Thoracic aorta (tissue), 2 donors: ENCODE results near the gene ACAD10. TPM values are rescaled to one million over a fixed set of nuclear protein-coding genes. Genes with fewer than 3 reads are reported as not detected.
"Not testable (repeated sequence)": the region's sequence is repeated elsewhere in the genome, so short reads cannot be mapped to it uniquely, and the experiment has no call there.

Source experiments
- ATAC-seq: fragments of 150-250 bp; one replicate; pipeline ENCODE4 v1.8.0; 2017; ENCODE audit warnings: low read depth; ENCODE audit not compliant: insufficient number of reproducible peaks, low FRiP score
- DNase-seq: peaks from one replicate; pipeline ENCODE4 v3.0.0-alpha.2; 2020; ENCODE audit warnings: low spot score
- H3K27ac ChIP-seq, 2 donors: fragments of 200-600 bp; sonication (generic); 1 replicate in 1 of 2; 2 replicates in 1 of 2; pipeline ENCODE4 v1.5.1; 2016; ENCODE audit warnings: mild to moderate bottlenecking in 2 of 2, moderate library complexity in 2 of 2
- H3K27me3 ChIP-seq: fragments of 200-600 bp; sonication (generic); replicated peaks from 2 replicates; pipeline ENCODE4 v1.6.0; 2016; ENCODE audit warnings: mild to moderate bottlenecking; ENCODE audit not compliant: insufficient read depth
- H3K36me3 ChIP-seq: fragments of 200-600 bp; sonication (generic); one replicate; pipeline ENCODE4 v1.5.1; 2016
- H3K4me1 ChIP-seq, 2 donors: fragments of 200-600 bp; sonication (generic); 1 replicate in 1 of 2; 2 replicates in 1 of 2; pipeline versions ENCODE4 v1.5.1 to v1.6.0; 2016; ENCODE audit warnings: low read depth in 2 of 2, mild to moderate bottlenecking in 1 of 2; ENCODE audit not compliant: control insufficient read depth in 1 of 2
- H3K4me3 ChIP-seq: fragments of 200-600 bp; sonication (generic); 2 replicates; pipeline ENCODE4 v1.5.1; 2016; ENCODE audit warnings: mild to moderate bottlenecking
- H3K9me3 ChIP-seq: fragments of 200-600 bp; sonication (generic); 2 replicates; pipeline ENCODE4 v1.5.1; 2016
- total RNA-seq, 2 donors: library from RNA; depleted of rRNA; stranded (reverse); fragments of >200 nt; gene quantifications; one replicate each; pipeline versions ENCODE4 v1.1.0 to v1.2.3, GENCODE V29; 2016
- TF ChIP-seq, protein P1 (sequence below): fragments of 200-600 bp; sonication (generic); IDR thresholded peaks from one replicate; pipeline ENCODE4 v1.5.1; 2019; ENCODE audit warnings: antibody characterized with exemption

ACAD10 gene
- total RNA-seq, 2 donors from 2014 or later: 15.8 to 17.6 TPM

DNA sequence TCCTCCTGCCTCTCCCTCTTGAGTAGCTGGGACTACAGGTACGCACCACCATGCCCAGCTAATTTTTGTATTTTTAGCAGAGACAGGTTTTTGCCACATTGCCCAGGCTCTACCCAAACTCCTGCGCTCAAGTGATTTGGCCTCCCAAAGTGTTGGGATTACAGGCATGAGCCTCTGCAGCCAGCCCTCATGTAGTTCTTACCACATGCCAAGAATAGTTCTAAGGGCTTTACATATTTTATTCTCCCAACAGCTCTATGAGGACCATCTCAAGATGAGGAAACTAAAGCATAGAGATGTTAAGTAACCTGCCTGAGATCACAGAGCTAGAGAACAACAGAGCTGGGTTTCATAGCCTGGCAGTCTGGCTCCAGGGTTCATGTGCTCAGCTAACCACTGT lies 42.9 kb downstream of the ACAD10 start:
- ATAC-seq: no peak
- H3K4me3 ChIP-seq: no peak overlapping the region
- TF ChIP-seq, protein P1, sequence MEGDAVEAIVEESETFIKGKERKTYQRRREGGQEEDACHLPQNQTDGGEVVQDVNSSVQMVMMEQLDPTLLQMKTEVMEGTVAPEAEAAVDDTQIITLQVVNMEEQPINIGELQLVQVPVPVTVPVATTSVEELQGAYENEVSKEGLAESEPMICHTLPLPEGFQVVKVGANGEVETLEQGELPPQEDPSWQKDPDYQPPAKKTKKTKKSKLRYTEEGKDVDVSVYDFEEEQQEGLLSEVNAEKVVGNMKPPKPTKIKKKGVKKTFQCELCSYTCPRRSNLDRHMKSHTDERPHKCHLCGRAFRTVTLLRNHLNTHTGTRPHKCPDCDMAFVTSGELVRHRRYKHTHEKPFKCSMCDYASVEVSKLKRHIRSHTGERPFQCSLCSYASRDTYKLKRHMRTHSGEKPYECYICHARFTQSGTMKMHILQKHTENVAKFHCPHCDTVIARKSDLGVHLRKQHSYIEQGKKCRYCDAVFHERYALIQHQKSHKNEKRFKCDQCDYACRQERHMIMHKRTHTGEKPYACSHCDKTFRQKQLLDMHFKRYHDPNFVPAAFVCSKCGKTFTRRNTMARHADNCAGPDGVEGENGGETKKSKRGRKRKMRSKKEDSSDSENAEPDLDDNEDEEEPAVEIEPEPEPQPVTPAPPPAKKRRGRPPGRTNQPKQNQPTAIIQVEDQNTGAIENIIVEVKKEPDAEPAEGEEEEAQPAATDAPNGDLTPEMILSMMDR: no peak
- no peaks in the 10 kb centered on the region for H3K27me3 ChIP-seq
- no peak for DNase-seq
- no peaks in the 10 kb centered on the region for H3K4me1 ChIP-seq
- H3K36me3 ChIP-seq: peaks cover 15% of the 10 kb centered on the region
- H3K27ac ChIP-seq: no peak overlapping the region
- no peaks in the 10 kb centered on the region for H3K9me3 ChIP-seq

DNA sequence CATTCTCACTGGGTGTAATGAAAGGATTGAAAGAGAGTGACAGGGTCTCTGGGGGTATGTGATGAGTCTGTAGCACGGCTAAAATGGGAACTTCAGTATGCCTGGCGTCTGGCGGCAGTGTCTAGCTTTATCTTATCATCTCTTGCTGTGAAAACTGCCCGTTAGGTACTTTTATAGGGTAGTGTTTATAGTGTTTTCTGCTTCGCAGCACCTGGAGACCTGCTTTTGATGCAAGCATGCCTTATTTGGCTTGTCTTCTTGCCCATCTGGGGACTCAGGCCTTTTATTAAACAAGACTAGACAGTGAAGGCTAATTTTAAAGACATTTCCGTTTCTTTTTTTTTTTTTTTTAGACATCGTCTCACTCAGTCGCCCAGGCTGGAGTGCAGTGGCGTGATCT lies 44.6 kb downstream of the ACAD10 start:
- TF ChIP-seq, protein P1: no peak
- DNase-seq (no peak), ATAC-seq (no peak)
- Histone ChIP-seq H3K4me1 (no peaks in the 10 kb centered on the region), H3K36me3 (peaks cover 17% of the 10 kb centered on the region), H3K4me3 (no peak overlapping the region), H3K27ac (no peak overlapping the region), H3K27me3 (no peaks in the 10 kb centered on the region), H3K9me3 (no peaks in the 10 kb centered on the region)

DNA sequence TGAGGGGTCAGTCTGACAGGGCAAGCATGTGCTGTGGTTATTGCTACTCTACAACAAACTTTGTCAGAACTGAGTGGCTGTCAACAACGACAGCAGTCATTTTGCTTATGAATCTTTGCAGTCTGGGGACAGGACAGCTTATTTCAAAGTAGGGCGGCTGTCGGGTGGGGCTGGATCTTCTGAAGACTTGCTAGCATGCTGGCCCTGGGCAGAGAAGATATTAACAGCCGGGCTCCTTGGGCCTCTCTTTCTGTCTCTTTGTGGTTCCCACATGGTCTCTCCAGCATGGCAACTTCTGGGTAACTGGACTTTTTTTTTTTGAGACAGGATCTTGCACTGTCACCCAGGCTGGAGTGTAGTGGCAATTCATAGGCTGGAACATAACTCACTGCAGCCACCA lies 46.9 kb downstream of the ACAD10 start:
- no peak overlapping the region for H3K27ac ChIP-seq
- H3K9me3 ChIP-seq: no peaks in the 10 kb centered on the region
- TF ChIP-seq, protein P1: no peak
- H3K27me3 ChIP-seq: no peaks in the 10 kb centered on the region
- ATAC-seq (no peak), DNase-seq (no peak)
- no peak overlapping the region for H3K4me3 ChIP-seq
- peaks cover 17% of the 10 kb centered on the region for H3K36me3 ChIP-seq
- no peaks in the 10 kb centered on the region for H3K4me1 ChIP-seq

DNA sequence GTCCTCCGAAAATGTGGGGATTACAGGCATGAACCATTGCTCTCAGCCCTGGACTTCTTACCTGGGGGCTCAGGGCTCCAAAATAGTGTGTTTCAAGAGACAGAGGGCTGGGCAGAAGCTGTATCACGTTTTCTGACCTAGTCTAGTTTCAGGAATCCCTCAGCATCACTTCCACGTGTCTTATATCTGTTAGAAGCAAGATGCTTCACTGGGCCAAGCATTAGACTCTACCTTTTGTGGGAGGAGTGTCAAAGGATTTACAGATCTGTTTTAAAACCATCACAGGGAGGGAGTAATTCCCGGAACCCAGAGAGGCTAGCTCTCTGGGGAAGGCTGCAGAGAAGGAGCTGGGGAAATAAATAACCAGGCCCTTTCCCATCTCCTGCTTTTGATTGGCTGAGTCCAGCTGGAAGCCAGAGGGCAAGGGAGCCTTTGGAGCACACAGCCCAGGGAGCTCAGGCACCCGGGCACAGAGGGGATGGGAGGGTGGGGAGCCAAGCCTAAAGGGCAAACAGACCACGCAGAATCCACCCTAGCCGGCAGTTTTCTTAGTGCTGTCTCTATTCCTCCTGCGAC lies 47.6 kb downstream of the ACAD10 start:
- ATAC-seq: no peak
- DNase-seq: no peak
- Histone ChIP-seq H3K36me3 (peaks cover 17% of the 10 kb centered on the region), H3K27ac (no peak overlapping the region), H3K4me1 (no peaks in the 10 kb centered on the region), H3K27me3 (no peaks in the 10 kb centered on the region), H3K4me3 (no peak overlapping the region), H3K9me3 (no peaks in the 10 kb centered on the region)
- TF ChIP-seq, protein P1: no peak

DNA sequence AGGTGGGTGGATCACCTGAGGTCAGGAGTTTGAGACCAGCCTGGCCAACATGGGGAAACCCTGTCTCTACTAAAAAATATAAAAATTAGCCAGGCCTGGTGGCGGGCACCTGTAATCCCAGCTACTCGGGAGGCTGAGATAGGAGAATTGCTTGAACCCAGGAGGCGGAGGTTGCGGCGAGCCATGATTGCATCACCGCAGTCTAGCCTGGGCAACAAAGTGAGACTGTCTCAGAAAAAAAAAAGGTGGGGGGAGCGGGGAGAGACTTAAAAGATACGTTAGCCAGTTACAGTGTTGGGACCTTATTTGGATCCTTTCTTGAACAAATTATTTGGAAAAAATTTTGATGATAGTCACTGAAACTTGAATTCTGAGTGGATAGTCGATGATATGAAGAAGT lies 53.7 kb downstream of the ACAD10 start:
- not testable (repeated sequence) for H3K9me3 ChIP-seq, H3K27me3 ChIP-seq, ATAC-seq, H3K36me3 ChIP-seq, H3K27ac ChIP-seq, DNase-seq, H3K4me3 ChIP-seq
- peaks cover 6 to 13% of the 10 kb centered on the region in 2 donors for H3K4me1 ChIP-seq

DNA sequence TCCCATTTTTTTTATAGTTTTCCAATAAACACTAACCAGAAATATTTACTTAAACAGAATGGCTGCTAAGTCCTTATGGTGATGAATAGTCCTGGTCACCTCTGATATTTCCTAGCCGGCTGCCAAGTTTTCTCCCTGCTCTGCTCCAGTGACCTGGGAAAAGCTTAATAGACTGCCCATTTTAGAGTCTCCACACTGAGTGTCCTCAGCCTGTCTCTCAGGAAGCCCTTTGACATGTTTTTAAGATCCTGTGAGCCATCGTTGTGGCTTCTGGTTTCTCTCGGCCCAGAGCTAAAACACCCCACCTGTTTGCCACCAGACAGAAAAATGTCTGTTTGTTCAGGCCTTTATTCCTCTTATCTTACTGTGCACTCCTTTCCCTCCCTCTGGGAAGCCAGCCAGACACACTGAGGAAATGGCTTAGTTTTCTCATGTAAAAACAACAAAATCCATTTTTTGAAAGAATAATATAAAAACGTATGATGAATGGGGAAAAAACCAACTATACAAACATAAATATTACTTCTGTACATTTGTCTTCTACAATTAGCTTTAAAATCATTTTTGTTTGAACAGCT lies 55.5 kb downstream of the ACAD10 start:
- TF ChIP-seq, protein P1: no peak
- Histone ChIP-seq H3K36me3 (peaks cover 14% of the 10 kb centered on the region), H3K4me1 (peaks cover 6 to 13% of the 10 kb centered on the region in 2 donors), H3K9me3 (no peaks in the 10 kb centered on the region), H3K27ac (peak overlapping the region; percentile 6 to 34), H3K4me3 (no peak overlapping the region), H3K27me3 (no peaks in the 10 kb centered on the region)
- ATAC-seq (no peak), DNase-seq (no peak)
